Measurements from ENCODE around the gene OR4K17.
"Not testable (repeated sequence)": the region's sequence is repeated elsewhere in the genome, so short reads cannot be mapped to it uniquely, and the experiment has no call there.

Gene OR4K17, protein sequence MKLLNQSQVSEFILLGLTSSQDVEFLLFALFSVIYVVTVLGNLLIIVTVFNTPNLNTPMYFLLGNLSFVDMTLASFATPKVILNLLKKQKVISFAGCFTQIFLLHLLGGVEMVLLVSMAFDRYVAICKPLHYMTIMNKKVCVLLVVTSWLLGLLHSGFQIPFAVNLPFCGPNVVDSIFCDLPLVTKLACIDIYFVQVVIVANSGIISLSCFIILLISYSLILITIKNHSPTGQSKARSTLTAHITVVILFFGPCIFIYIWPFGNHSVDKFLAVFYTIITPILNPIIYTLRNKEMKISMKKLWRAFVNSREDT

DNA sequence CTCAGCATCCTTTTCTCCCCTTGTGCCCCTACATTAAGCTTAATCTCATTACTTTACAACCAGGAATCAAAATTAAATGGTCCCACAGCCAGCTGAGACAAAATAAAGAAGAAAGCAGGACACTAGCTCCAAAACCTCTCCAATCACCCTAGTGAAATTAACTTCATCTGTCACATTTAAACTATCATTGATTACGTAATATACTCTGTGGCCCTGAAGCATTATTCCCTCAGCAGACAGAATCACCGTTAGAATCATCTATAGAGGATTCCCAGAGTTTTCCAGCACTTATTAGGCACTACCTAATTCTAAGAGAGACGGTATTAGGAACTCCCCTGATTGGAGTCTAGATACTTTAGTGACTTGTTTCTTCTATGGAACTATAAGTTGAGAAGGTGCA is at the start of gene OR4K17:
TSS of gene OR4K17 (plus strand) at position 302 of the 400 bp plus-strand sequence. CDS start 6,761 bp downstream, outside the sequence.
- DNase-seq: no peak

GRCh38 chr14:20092050-20092449 is 18.5 kb upstream of the OR4K17 start:
- no peak for DNase-seq

DNA sequence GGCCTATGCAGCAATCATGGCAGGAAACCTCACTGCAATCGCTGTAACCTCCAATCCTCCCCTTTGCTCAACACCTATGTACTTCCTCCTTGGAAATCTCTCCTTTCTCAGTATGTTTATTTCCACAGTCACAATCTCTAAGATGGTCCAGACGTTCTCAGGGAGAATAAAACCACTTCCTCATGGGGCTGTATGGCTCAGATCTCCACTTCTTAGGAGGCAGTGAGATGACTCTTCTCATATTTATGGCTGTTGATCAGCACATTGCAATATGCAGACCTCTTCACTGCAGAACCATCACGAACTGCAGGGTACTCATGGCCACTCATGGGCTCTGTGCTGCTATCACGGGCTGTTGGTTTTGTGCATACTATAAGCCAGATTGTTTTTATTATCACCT is 17.1 kb upstream of the OR4K17 start:
- no peak for DNase-seq

GRCh38 chr14:20098926-20099770 is 11.4 kb upstream of the OR4K17 start:
- DNase-seq: not testable (repeated sequence)

GRCh38 chr14:20112321-20112720 is 1.8 kb downstream of the OR4K17 start:
- DNase-seq: no peak

GRCh38 chr14:20116748-20117147 is 6.2 kb downstream of the OR4K17 start:
- no peak for DNase-seq

- no peak for DNase-seq
Observed at GRCh38 chr14:20118795-20119194, 8.3 kb downstream of the OR4K17 start.

GRCh38 chr14:20138520-20138919 is 28.0 kb downstream of the OR4K17 start, which contains the start of gene OR4N5:
TSS of gene OR4N5 (plus strand) at chr14:20138820. CDS start at chr14:20143736, 4,916 bp downstream.
- no peak for DNase-seq

- DNase-seq: no peak
Observed at GRCh38 chr14:20143911-20144310, 33.4 kb downstream of the OR4K17 start.

- DNase-seq: no peak
Observed at GRCh38 chr14:20144820-20145219, 34.3 kb downstream of the OR4K17 start.

GRCh38 chr14:20164462-20164861 is 53.9 kb downstream of the OR4K17 start:
- no peak for DNase-seq

- DNase-seq: no peak
Observed at GRCh38 chr14:20167091-20167490, 56.6 kb downstream of the OR4K17 start.

DNA sequence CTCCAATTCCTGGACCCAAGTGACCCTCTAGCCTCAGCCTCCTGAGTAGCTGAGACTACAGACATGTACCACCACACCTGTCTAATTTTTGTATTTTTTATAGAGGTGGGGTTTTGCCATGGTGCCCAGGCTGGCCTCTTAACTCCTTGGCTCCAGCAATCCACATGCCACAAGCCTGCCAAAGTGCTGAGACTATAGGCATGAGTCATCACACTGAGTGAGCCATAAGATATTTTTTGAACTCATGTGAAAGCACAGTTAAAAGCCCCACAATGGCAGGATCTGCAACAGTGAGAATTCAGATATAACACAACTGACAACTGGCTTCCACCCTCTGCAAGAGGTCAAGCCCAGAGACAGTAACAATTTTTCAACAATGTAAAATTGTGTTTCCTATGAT is 59.3 kb downstream of the OR4K17 start:
- not testable (repeated sequence) for DNase-seq

All from NCI-H1048 (cell line).